GM11168 (cell line): ENCODE measurements around the gene TBL1XR1.

ENCODE experiments used
- in situ Hi-C: fragments of 300-500 bp; cut with MboI; formaldehyde crosslinking; loops from one replicate; pipeline ENCODE4 v1.12.0; 2022; ENCODE audit warnings: low sequenced_read_pairs; ENCODE audit not compliant: unreplicated experiment

The TBL1XR1 gene

GRCh38 chr3:177209509-177209908 lies 12.2 kb upstream of the TBL1XR1 start:
- in situ Hi-C loops = loop anchor here (10.0 kb wide), 1 partner anchor 145 kb away; no protein-coding TSS in a partner anchor

GRCh38 chr3:177208781-177209180 lies 11.5 kb upstream of the TBL1XR1 start:
- in situ Hi-C loops = loop anchor here (10.0 kb wide), 1 partner anchor 146 kb away; no protein-coding TSS in a partner anchor

GRCh38 chr3:177208223-177208622 lies 10.9 kb upstream of the TBL1XR1 start:
- in situ Hi-C loops = loop anchor here (10.0 kb wide), 1 partner anchor 147 kb away; no protein-coding TSS in a partner anchor

- in situ Hi-C loops = loop anchor here (10.0 kb wide), 1 partner anchor 148 kb away; no protein-coding TSS in a partner anchor
Measured at GRCh38 chr3:177206936-177207335, 9.7 kb upstream of the TBL1XR1 start.

- in situ Hi-C loops = loop anchor here (10.0 kb wide), 1 partner anchor 151 kb away; no protein-coding TSS in a partner anchor
Measured at GRCh38 chr3:177203689-177204395, 6.6 kb upstream of the TBL1XR1 start.

- in situ Hi-C loops = loop anchor here (10.0 kb wide), 1 partner anchor 152 kb away; no protein-coding TSS in a partner anchor
Measured at GRCh38 chr3:177203016-177203415, 5.7 kb upstream of the TBL1XR1 start.

- in situ Hi-C loops = loop anchor here (10.0 kb wide), 1 partner anchor 153 kb away; no protein-coding TSS in a partner anchor
Measured at GRCh38 chr3:177201700-177202397, 4.6 kb upstream of the TBL1XR1 start.

- in situ Hi-C loops = loop anchor here (10.0 kb wide), 1 partner anchor 144 kb away; no protein-coding TSS in a partner anchor
Measured at GRCh38 chr3:177199206-177199760, 2.0 kb upstream of the TBL1XR1 start.

- in situ Hi-C loops = loop anchor here (10.0 kb wide), 1 partner anchor 143 kb away; no protein-coding TSS in a partner anchor
Measured at GRCh38 chr3:177197727-177198460, 612 bp upstream of the TBL1XR1 start.

- in situ Hi-C loops = loop anchor here (10.0 kb wide), 1 partner anchor 142 kb away; no protein-coding TSS in a partner anchor
Measured at GRCh38 chr3:177196456-177197040, 734 bp downstream of the TBL1XR1 start.

GRCh38 chr3:177196008-177196455 lies 1.2 kb downstream of the TBL1XR1 start:
- in situ Hi-C loops = loop anchor here (10.0 kb wide), 1 partner anchor 141 kb away; no protein-coding TSS in a partner anchor

- in situ Hi-C loops = loop anchor here (10.0 kb wide), 1 partner anchor 141 kb away; no protein-coding TSS in a partner anchor
Measured at GRCh38 chr3:177195242-177195991, 1.9 kb downstream of the TBL1XR1 start.

- in situ Hi-C loops = loop anchor here (10.0 kb wide), 1 partner anchor 139 kb away; no protein-coding TSS in a partner anchor
Measured at GRCh38 chr3:177194299-177194698, 3.0 kb downstream of the TBL1XR1 start.

GRCh38 chr3:177193688-177194268 lies 3.5 kb downstream of the TBL1XR1 start:
- in situ Hi-C loops = loop anchor here (10.0 kb wide), 1 partner anchor 139 kb away; no protein-coding TSS in a partner anchor

- in situ Hi-C loops = loop anchor here (10.0 kb wide), 1 partner anchor 138 kb away; no protein-coding TSS in a partner anchor
Measured at GRCh38 chr3:177193275-177193674, 4.0 kb downstream of the TBL1XR1 start.

- in situ Hi-C loops = loop anchor here (10.0 kb wide), 1 partner anchor 136 kb away; no protein-coding TSS in a partner anchor
Measured at GRCh38 chr3:177190756-177191681, 6.3 kb downstream of the TBL1XR1 start.

- in situ Hi-C loops = loop anchor here (10.0 kb wide), 1 partner anchor 135 kb away; no protein-coding TSS in a partner anchor
Measured at GRCh38 chr3:177190184-177190583, 7.1 kb downstream of the TBL1XR1 start.
